ENCODE measurements around the gene RBM22. TPM values are rescaled to one million over a fixed set of nuclear protein-coding genes. Genes with fewer than 3 reads are reported as not detected.

RBM22 gene
- total RNA-seq, 1 donor from 2014 or later, result 18.8 TPM

DNA sequence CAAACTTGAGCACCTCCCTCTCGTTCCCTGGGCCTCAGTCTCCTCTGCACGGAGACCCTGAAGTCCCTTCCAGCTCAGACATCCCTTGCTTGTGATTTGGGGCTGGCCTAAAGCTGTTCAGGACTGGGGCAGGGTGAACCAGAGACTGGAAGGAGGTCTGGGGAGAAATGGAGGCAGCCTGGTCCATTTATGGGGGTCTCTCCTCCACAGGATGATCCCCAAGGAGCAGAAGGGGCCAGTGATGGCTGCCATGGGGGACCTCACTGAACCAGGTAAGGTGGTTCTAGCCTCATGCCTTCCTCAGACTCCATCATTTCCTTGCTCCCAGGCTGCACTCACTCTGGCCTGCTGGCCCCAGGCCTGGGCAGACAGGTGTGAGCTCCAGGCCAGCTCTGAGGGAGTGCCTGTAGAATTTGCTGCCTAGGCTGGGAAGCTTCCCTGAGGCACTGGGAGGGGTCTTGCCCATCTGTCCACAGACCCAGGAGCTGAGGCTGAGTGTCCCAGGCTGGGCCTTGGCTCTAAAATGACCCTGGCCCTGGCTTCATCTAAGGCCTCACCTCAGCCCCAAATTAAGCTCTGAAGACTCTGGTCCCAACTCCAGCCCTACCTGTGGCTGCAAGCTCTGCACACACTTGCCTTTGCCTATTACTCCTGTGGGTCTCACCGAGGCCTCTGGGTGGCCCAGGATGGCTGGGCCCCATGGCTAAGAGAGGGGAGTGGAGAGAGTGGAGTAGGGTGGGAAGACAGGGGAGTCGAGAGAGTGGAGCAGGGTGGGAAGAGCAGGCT is 37.9 kb downstream of the RBM22 start:
- Histone ChIP-seq H3K27ac (ENCODE audit: low read depth, low read length) (peak overlapping the region; percentile 97), H3K9me3 (ENCODE audit: control insufficient read depth in 3 of 3, low read length in 3 of 3) (no peaks in the 10 kb centered on the region), H3K36me3 (ENCODE audit: control insufficient read depth in 3 of 3, insufficient read depth in 3 of 3, low read length in 3 of 3) (peaks cover 4 to 7% (median 5%) of the 10 kb centered on the region in 3 donors), H3K27me3 (ENCODE audit: control insufficient read depth in 3 of 3, insufficient read depth in 3 of 3, low read length in 3 of 3) (no peaks in the 10 kb centered on the region), H3K4me1 (ENCODE audit: control insufficient read depth in 3 of 3, insufficient read depth in 3 of 3, low read length in 3 of 3) (peaks cover 51 to 77% (median 61%) of the 10 kb centered on the region in 3 donors), H3K9ac (ENCODE audit: low read depth in 1 of 3, low read length in 3 of 3) (peak overlapping the region; percentile 87 to 100 (median 88)), H3K4me3 (ENCODE audit: low read length in 3 of 3) (peak overlapping the region; percentile 76 to 88 (median 83))

DNA sequence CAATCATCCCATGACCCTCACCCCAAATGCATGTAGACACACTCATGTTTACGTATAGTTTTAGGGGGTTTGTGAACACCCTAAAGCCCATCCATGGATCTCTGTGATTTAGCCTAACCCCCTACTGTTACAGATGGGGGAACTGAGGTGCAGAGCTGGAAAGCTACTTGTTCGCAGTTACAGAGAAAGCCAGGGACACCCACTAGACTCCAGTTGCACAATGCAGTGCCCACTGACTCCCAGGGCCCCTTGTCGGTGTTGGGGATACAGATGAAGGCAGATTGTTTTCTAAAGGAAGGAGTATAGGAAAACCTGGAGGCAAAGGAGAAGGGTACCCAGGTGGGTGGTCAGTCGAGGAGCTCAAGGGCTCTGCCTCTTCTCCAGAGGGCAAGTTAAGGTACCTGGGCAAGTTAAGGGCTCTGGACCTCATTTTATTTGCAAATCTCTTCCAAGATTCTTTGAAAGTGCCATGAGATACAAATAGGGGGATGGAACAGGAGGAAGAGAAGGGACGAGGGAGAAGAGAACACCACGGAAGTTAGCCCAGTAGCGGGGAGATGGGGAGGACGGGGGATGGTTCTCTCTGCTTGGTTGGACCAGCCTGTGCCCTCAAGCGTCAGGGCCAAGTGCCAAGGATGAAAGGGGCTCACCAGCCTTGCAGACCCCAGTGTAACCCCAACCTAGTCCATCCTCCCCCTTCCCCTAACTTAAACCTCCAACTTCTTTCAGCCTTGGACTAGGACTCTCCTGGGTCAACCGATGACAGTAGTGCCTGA is 38.9 kb downstream of the RBM22 start:
- Histone ChIP-seq H3K9me3 (ENCODE audit: control insufficient read depth in 3 of 3, low read length in 3 of 3) (no peaks in the 10 kb centered on the region), H3K27me3 (ENCODE audit: control insufficient read depth in 3 of 3, insufficient read depth in 3 of 3, low read length in 3 of 3) (no peaks in the 10 kb centered on the region), H3K9ac (ENCODE audit: low read depth in 1 of 3, low read length in 3 of 3) (peak overlapping the region; percentile 87 to 100 (median 88)), H3K4me1 (ENCODE audit: control insufficient read depth in 3 of 3, insufficient read depth in 3 of 3, low read length in 3 of 3) (peaks cover 54 to 77% (median 67%) of the 10 kb centered on the region in 3 donors), H3K36me3 (ENCODE audit: control insufficient read depth in 3 of 3, insufficient read depth in 3 of 3, low read length in 3 of 3) (peaks cover 0 to 4% (median under 1%) of the 10 kb centered on the region in 3 donors), H3K27ac (ENCODE audit: low read depth, low read length) (peak overlapping the region; percentile 97), H3K4me3 (ENCODE audit: low read length in 3 of 3) (peak overlapping the region; percentile 76 to 88 (median 83))

DNA sequence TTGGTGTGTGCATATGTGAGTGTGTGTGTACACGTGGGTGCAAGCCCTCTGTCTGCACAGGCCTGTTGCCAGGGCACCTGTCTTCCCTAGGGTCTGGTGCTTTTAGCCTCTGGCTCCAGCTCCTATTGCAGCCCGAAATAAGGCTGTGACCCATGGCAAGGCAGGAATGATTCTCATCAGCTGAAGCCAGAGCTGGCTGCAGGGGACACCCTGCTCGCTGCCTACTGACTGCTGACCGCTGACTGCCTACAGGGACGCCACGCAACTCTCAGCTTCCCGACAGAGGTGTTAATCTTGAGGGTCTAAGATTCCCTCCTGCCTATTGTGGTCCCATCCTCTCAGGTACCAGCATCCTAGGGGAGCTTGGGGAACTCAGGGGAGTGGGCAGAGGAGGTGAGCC is 39.8 kb downstream of the RBM22 start, which contains the start of gene MYOZ3:
Gene MYOZ3, plus strand, starts transcription at position 166 of the 400 bp plus-strand sequence. CDS start 1,691 bp downstream, outside the sequence.
- Histone ChIP-seq H3K4me1 (ENCODE audit: control insufficient read depth in 3 of 3, insufficient read depth in 3 of 3, low read length in 3 of 3) (peaks cover 59 to 79% (median 66%) of the 10 kb centered on the region in 3 donors), H3K4me3 (ENCODE audit: low read length in 3 of 3) (peak within 1 kb of the TSS; percentile 76 to 88 (median 83)), H3K36me3 (ENCODE audit: control insufficient read depth in 3 of 3, insufficient read depth in 3 of 3, low read length in 3 of 3) (peaks cover 0 to 4% (median 0%) of the 10 kb centered on the region in 3 donors), H3K27ac (ENCODE audit: low read depth, low read length) (peak within 1 kb of the TSS; percentile 97), H3K27me3 (ENCODE audit: control insufficient read depth in 3 of 3, insufficient read depth in 3 of 3, low read length in 3 of 3) (no peaks in the 10 kb centered on the region), H3K9me3 (ENCODE audit: control insufficient read depth in 3 of 3, low read length in 3 of 3) (no peaks in the 10 kb centered on the region), H3K9ac (ENCODE audit: low read depth in 1 of 3, low read length in 3 of 3) (peak within 1 kb of the TSS; percentile 87 to 100 (median 88))

DNA sequence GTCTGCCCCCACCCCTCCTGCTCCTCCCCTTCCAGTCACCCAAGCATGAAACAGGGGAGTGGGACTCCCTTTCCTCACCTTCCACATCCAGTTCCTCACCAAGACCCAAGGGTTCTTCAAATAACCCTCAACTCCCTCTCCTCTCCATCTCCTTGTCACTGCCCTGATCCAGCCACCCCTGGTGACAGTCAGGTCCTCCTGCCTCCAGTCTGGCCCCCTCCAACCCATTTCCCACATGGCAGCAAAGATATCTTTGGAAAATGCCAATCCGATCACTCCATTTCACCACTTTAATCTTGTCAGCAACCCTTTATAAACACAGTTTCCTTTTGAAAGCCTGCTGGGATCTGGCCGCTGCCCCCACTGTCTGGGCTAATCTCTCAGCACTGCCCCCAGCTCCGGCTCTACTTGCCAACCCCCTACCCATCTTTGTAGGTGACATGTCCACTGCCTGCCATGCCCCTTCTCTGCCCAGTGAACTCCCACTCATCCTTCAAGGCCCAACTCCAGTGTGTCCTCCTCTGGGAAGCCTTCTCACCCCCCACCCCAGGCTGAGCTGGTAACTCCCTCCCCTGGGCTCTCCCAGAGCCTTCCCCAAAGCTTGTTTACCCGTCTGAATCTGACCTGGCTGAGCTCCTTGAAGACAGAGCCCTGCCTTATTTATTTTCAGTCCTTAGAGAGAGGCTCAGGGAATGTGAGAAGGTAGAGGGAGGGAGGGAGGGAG is 40.6 kb downstream of the RBM22 start:
- Histone ChIP-seq H3K36me3 (ENCODE audit: control insufficient read depth in 3 of 3, insufficient read depth in 3 of 3, low read length in 3 of 3) (peaks cover 0 to 4% (median 0%) of the 10 kb centered on the region in 3 donors), H3K4me1 (ENCODE audit: control insufficient read depth in 3 of 3, insufficient read depth in 3 of 3, low read length in 3 of 3) (peaks cover 64 to 82% (median 70%) of the 10 kb centered on the region in 3 donors), H3K4me3 (ENCODE audit: low read length in 3 of 3) (peak overlapping the region; percentile 4 to 58 (median 20)), H3K9me3 (ENCODE audit: control insufficient read depth in 3 of 3, low read length in 3 of 3) (no peaks in the 10 kb centered on the region), H3K27ac (ENCODE audit: low read depth, low read length) (peak overlapping the region; percentile 97), H3K27me3 (ENCODE audit: control insufficient read depth in 3 of 3, insufficient read depth in 3 of 3, low read length in 3 of 3) (no peaks in the 10 kb centered on the region), H3K9ac (ENCODE audit: low read depth in 1 of 3, low read length in 3 of 3) (peak overlapping the region; percentile 77 to 100 (median 84))

DNA sequence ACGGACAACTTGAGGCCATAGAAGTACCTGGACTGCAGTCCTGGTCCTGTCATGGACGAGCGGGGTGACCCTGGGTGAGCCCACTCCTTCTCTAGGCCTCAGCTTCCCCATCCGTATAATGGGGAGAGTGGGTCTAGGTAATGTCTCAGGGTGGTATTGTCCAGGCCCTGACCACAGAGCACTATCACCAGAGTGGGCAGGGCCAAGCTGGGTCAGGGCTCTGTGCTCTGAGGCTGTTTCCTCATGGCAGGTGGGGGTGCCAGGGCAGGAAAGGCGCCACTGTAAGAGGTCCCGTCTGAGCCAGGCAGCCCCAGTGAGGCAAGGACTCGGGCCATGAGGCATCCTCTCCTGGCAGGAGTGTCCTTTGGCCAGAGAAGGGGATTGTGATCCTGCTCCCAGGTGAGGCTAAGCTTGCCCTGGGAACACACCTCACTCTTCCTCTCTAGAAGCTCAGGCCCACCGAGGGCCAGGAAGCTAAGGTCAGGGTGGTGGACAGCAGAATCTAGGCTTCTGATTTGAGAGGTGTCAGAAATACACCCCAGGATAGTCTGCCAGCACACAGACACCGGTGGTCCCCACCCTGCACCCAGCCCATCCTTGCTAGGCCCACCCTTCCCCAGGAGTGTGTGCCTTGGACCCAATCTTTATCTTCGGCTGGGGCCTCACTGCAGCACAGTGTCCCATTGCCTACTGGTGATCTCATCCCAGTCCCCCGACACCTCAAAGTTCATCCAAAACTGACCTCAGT is 41.3 kb downstream of the RBM22 start:
- Histone ChIP-seq H3K27ac (ENCODE audit: low read depth, low read length) (peak overlapping the region; percentile 97), H3K4me1 (ENCODE audit: control insufficient read depth in 3 of 3, insufficient read depth in 3 of 3, low read length in 3 of 3) (peaks cover 61 to 79% (median 65%) of the 10 kb centered on the region in 3 donors), H3K4me3 (ENCODE audit: low read length in 3 of 3) (peak overlapping the region; percentile 15 to 58 (median 20)), H3K36me3 (ENCODE audit: control insufficient read depth in 3 of 3, insufficient read depth in 3 of 3, low read length in 3 of 3) (no peaks in the 10 kb centered on the region), H3K27me3 (ENCODE audit: control insufficient read depth in 3 of 3, insufficient read depth in 3 of 3, low read length in 3 of 3) (no peaks in the 10 kb centered on the region), H3K9me3 (ENCODE audit: control insufficient read depth in 3 of 3, low read length in 3 of 3) (no peaks in the 10 kb centered on the region), H3K9ac (ENCODE audit: low read depth in 1 of 3, low read length in 3 of 3) (peak overlapping the region; percentile 77 to 100 (median 84))

DNA sequence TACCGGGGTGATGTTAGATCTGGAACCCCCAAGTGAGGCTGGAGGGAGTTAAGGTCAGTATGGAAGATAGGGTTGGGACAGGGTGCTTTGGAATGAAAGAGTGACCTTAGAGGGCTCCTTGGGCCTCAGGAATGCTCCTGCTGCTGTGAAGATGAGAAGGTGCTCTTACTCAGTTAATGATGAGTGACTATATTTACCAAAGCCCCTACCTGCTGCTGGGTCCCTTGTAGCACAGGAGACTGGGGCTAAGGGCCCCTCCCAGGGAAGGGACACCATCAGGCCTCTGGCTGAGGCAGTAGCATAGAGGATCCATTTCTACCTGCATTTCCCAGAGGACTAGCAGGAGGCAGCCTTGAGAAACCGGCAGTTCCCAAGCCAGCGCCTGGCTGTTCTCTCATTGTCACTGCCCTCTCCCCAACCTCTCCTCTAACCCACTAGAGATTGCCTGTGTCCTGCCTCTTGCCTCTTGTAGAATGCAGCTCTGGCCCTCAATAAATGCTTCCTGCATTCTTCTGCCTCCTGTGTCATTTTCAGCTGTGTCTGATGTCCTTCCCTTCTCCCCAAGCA is 42.1 kb downstream of the RBM22 start:
- Histone ChIP-seq H3K4me3 (ENCODE audit: low read length in 3 of 3) (peak overlapping the region in 1 of 3 donors; percentile 39), H3K9me3 (ENCODE audit: control insufficient read depth in 3 of 3, low read length in 3 of 3) (no peaks in the 10 kb centered on the region), H3K36me3 (ENCODE audit: control insufficient read depth in 3 of 3, insufficient read depth in 3 of 3, low read length in 3 of 3) (no peaks in the 10 kb centered on the region), H3K27ac (ENCODE audit: low read depth, low read length) (peak overlapping the region; percentile 97), H3K9ac (ENCODE audit: low read depth in 1 of 3, low read length in 3 of 3) (peak overlapping the region in 2 of 3 donors; percentile 84 to 100), H3K27me3 (ENCODE audit: control insufficient read depth in 3 of 3, insufficient read depth in 3 of 3, low read length in 3 of 3) (no peaks in the 10 kb centered on the region), H3K4me1 (ENCODE audit: control insufficient read depth in 3 of 3, insufficient read depth in 3 of 3, low read length in 3 of 3) (peaks cover 68 to 80% (median 69%) of the 10 kb centered on the region in 3 donors)

DNA sequence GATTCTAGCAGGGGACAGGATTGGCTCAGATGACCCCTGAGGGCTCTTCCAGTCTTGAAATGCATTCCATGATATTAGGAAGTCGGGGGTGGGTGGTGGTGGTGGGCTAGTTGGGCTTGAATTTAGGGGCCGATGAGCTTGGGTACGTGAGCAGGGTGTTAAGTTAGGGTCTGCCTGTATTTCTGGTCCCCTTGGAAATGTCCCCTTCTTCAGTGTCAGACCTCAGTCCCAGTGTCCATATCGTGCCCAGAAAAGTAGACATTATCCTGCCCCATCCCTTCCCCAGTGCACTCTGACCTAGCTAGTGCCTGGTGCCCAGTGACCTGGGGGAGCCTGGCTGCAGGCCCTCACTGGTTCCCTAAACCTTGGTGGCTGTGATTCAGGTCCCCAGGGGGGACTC is 42.7 kb downstream of the RBM22 start:
- H3K27ac ChIP-seq (ENCODE audit: low read depth, low read length), result peak overlapping the region; percentile 97
- H3K4me1 ChIP-seq (ENCODE audit: control insufficient read depth in 3 of 3, insufficient read depth in 3 of 3, low read length in 3 of 3), result peaks cover 71 to 85% (median 73%) of the 10 kb centered on the region in 3 donors
- no peaks in the 10 kb centered on the region for H3K36me3 ChIP-seq (ENCODE audit: control insufficient read depth in 3 of 3, insufficient read depth in 3 of 3, low read length in 3 of 3)
- peak overlapping the region; percentile 4 to 100 (median 84) for H3K9ac ChIP-seq (ENCODE audit: low read depth in 1 of 3, low read length in 3 of 3)
- peak overlapping the region; percentile 16 to 52 (median 39) for H3K4me3 ChIP-seq (ENCODE audit: low read length in 3 of 3)
- no peaks in the 10 kb centered on the region for H3K9me3 ChIP-seq (ENCODE audit: control insufficient read depth in 3 of 3, low read length in 3 of 3)
- no peaks in the 10 kb centered on the region for H3K27me3 ChIP-seq (ENCODE audit: control insufficient read depth in 3 of 3, insufficient read depth in 3 of 3, low read length in 3 of 3)

DNA sequence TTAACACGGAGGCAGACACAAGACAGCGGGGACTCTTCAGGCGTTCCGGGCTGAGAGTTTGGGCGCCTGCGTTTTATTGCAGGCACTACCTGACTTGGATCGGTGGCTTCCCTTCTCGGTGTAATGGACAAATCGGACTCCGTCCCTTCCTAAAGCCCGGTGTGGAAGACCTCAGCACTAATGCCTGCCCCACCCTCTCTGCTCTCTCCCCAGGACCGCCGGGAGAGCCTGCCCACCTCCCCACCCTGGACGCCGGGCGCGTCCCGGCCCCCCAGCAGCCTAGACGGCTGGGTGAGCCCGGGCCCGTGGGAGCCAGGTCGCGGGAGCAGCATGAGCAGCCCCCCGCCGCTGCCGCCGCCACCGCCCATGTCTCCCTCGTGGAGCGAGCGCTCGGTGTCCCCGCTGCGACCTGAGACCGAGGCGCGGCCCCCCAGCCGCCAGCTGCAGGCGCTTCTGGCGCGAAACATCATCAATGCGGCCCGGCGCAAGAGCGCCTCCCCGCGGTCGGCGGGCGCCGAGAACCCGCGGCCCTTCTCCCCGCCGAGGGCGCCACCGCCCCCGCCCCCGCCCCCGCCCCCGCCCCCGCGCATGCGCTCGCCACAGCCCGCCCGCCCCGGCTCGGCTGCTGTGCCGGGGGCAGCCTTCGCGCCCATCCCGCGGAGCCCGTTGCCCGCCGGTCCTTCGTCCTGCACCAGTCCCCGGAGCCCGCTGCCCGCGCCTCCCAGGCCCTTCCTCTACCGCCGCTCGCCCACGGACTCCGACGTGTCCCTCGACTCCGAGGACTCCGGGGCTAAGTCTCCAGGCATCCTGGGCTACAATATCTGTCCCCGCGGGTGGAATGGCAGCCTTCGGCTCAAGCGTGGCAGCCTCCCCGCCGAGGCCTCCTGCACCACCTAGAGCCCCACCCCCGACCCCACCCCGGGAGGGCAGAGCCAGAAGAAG is 44.4 kb downstream of the RBM22 start:
- peak overlapping the region; percentile 73 to 82 (median 76) for H3K4me3 ChIP-seq (ENCODE audit: low read length in 3 of 3)
- H3K9ac ChIP-seq (ENCODE audit: low read depth in 1 of 3, low read length in 3 of 3), result peak overlapping the region; percentile 84 to 100 (median 91)
- H3K4me1 ChIP-seq (ENCODE audit: control insufficient read depth in 3 of 3, insufficient read depth in 3 of 3, low read length in 3 of 3), result peaks cover 73 to 86% (median 81%) of the 10 kb centered on the region in 3 donors
- peaks cover 0 to 4% (median 0%) of the 10 kb centered on the region in 3 donors for H3K36me3 ChIP-seq (ENCODE audit: control insufficient read depth in 3 of 3, insufficient read depth in 3 of 3, low read length in 3 of 3)
- no peaks in the 10 kb centered on the region for H3K9me3 ChIP-seq (ENCODE audit: control insufficient read depth in 3 of 3, low read length in 3 of 3)
- H3K27me3 ChIP-seq (ENCODE audit: control insufficient read depth in 3 of 3, insufficient read depth in 3 of 3, low read length in 3 of 3), result no peaks in the 10 kb centered on the region
- H3K27ac ChIP-seq (ENCODE audit: low read depth, low read length), result peak overlapping the region; percentile 97

Measured in skeletal muscle tissue (tissue), 4 donors.